Measurements from ENCODE around the gene VPS37C. TPM values are rescaled to one million over a fixed set of nuclear protein-coding genes. Genes with fewer than 3 reads are reported as not detected.
A peak's percentile ranks its signal among the peaks of the same experiment; 100 is the strongest.

VPS37C gene
- total RNA-seq, 3 donors from 2014 or later (not counting 1 experiment from before 2014, with no cell fraction given) = 6.4 to 6.9 (median 6.5) TPM

GRCh38 chr11:61133145-61133544, 28.1 kb downstream of the VPS37C start:
- no peak overlapping the region for H3K4me3 ChIP-seq (ENCODE audit: low read length)
- H3K27ac Mint-ChIP-seq = no peak overlapping the region
- H3K27ac ChIP-seq (ENCODE audit: low read length) = no peak overlapping the region
- H3K36me3 Mint-ChIP-seq = no peaks in the 10 kb centered on the region
- H3K9me3 ChIP-seq (ENCODE audit: control insufficient read depth, insufficient read depth, low read length) = no peaks in the 10 kb centered on the region
- no peak for ATAC-seq
- H3K27me3 ChIP-seq (ENCODE audit: control insufficient read depth, insufficient read depth, low read length) = no peaks in the 10 kb centered on the region
- H3K4me1 Mint-ChIP-seq = peaks cover 6% of the 10 kb centered on the region in 2 donors
- no peaks in the 10 kb centered on the region for H3K27me3 Mint-ChIP-seq (ENCODE audit: low read depth in 2 of 2)
- no peak for DNase-seq
- H3K36me3 ChIP-seq (ENCODE audit: control insufficient read depth, insufficient read depth, low read length) = peaks cover 2% of the 10 kb centered on the region
- H3K9me3 Mint-ChIP-seq = no peaks in the 10 kb centered on the region
- WGBS (ENCODE audit: insufficient coverage) = 92% methylated on average over 7 of the region's 7 CpGs
- intact Hi-C loops (cut with micrococcal nuclease) = no loop called here
- H3K4me1 ChIP-seq (ENCODE audit: control insufficient read depth, insufficient read depth, low read length) = peaks cover 12% of the 10 kb centered on the region
- TF ChIP-seq, protein P1, sequence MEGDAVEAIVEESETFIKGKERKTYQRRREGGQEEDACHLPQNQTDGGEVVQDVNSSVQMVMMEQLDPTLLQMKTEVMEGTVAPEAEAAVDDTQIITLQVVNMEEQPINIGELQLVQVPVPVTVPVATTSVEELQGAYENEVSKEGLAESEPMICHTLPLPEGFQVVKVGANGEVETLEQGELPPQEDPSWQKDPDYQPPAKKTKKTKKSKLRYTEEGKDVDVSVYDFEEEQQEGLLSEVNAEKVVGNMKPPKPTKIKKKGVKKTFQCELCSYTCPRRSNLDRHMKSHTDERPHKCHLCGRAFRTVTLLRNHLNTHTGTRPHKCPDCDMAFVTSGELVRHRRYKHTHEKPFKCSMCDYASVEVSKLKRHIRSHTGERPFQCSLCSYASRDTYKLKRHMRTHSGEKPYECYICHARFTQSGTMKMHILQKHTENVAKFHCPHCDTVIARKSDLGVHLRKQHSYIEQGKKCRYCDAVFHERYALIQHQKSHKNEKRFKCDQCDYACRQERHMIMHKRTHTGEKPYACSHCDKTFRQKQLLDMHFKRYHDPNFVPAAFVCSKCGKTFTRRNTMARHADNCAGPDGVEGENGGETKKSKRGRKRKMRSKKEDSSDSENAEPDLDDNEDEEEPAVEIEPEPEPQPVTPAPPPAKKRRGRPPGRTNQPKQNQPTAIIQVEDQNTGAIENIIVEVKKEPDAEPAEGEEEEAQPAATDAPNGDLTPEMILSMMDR (IDR thresholded peaks at IDR 0.05) = no peak
- no peak overlapping the region for H3K4me3 Mint-ChIP-seq

DNA sequence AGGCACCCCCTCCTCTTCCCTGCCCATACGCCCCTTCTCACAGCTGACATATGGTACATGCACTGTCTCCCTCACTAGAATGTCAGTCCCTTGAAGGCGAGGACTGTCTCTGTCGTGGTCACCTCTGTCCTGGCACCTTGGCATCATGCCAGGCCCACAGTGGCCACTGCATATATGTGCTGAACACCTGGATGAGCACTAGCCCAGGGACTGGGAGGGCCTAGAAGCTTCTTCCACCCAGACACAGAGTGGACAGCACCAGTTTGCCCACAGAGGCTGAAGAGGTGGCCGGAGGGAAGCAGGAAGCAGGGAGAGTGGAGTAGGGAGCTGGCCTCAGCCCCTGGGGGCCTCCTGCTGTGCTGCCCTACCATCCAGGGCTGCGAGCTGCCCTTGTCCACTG, 28.6 kb downstream of the VPS37C start:
- peaks cover 2% of the 10 kb centered on the region for H3K36me3 ChIP-seq (ENCODE audit: control insufficient read depth, insufficient read depth, low read length)
- WGBS (ENCODE audit: insufficient coverage) = 85% methylated on average over 5 of the region's 5 CpGs
- Mint-ChIP-seq H3K27ac (no peak overlapping the region), H3K27me3 (ENCODE audit: low read depth in 2 of 2) (no peaks in the 10 kb centered on the region), H3K36me3 (no peaks in the 10 kb centered on the region), H3K4me1 (peaks cover 6% of the 10 kb centered on the region in 2 donors), H3K9me3 (no peaks in the 10 kb centered on the region), H3K4me3 (no peak overlapping the region)
- no peaks in the 10 kb centered on the region for H3K27me3 ChIP-seq (ENCODE audit: control insufficient read depth, insufficient read depth, low read length)
- intact Hi-C loops (cut with micrococcal nuclease) = no loop called here
- DNase-seq (peak in 1 of 2 donors; percentile 13), ATAC-seq (no peak)
- H3K27ac ChIP-seq (ENCODE audit: low read length) = no peak overlapping the region
- no peaks in the 10 kb centered on the region for H3K9me3 ChIP-seq (ENCODE audit: control insufficient read depth, insufficient read depth, low read length)
- TF ChIP-seq, protein P1 (IDR thresholded peaks at IDR 0.05) = no peak
- H3K4me1 ChIP-seq (ENCODE audit: control insufficient read depth, insufficient read depth, low read length) = peaks cover 12% of the 10 kb centered on the region
- no peak overlapping the region for H3K4me3 ChIP-seq (ENCODE audit: low read length)

DNA sequence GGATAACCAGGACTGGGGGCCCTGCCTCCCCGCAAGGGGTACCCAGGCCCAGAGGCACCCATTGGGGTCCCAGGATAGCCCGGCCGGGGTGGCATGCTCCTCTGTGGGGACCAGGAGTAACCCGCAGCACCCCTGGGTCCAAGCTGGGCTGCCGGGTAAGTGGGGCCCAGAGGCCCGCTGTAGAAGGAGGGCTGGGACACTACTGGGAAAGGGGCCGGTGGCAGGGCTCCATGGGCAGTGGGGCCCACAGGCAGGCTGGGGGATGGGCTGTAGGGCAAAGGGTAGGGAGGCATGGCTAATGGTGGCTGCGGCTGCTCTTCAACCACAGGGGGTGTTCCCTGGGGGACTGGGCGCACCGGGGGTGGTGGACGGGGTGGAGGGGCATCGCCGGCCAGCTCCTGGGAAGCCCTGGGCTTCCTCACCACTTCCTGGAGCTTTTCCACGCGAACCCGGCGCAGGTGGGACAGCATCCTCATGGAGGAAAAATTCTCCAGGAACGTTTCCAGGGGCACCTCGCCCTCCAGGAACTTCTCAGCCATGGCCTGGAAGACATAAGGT, 29.1 kb downstream of the VPS37C start:
- ATAC-seq (no peak), DNase-seq (no peak)
- Mint-ChIP-seq H3K27ac (no peak overlapping the region), H3K27me3 (ENCODE audit: low read depth in 2 of 2) (no peaks in the 10 kb centered on the region), H3K9me3 (no peaks in the 10 kb centered on the region), H3K36me3 (no peaks in the 10 kb centered on the region), H3K4me1 (peaks cover 6% of the 10 kb centered on the region in 2 donors), H3K4me3 (no peak overlapping the region)
- no peaks in the 10 kb centered on the region for H3K9me3 ChIP-seq (ENCODE audit: control insufficient read depth, insufficient read depth, low read length)
- H3K27me3 ChIP-seq (ENCODE audit: control insufficient read depth, insufficient read depth, low read length) = no peaks in the 10 kb centered on the region
- intact Hi-C loops (cut with micrococcal nuclease) = no loop called here
- no peak overlapping the region for H3K27ac ChIP-seq (ENCODE audit: low read length)
- TF ChIP-seq, protein P1 (IDR thresholded peaks at IDR 0.05) = no peak
- peaks cover 12% of the 10 kb centered on the region for H3K4me1 ChIP-seq (ENCODE audit: control insufficient read depth, insufficient read depth, low read length)
- WGBS (ENCODE audit: insufficient coverage) = 95% methylated on average over 19 of the region's 19 CpGs
- no peak overlapping the region for H3K4me3 ChIP-seq (ENCODE audit: low read length)
- no peaks in the 10 kb centered on the region for H3K36me3 ChIP-seq (ENCODE audit: control insufficient read depth, insufficient read depth, low read length)

GRCh38 chr11:61131586-61131985, 29.6 kb downstream of the VPS37C start:
- intact Hi-C loops (cut with micrococcal nuclease) = no loop called here
- no peaks in the 10 kb centered on the region for H3K36me3 Mint-ChIP-seq

More at GRCh38 chr11:61131586-61131985, 29.6 kb downstream of the VPS37C start:
- 94% methylated on average over 14 of the region's 14 CpGs for WGBS (ENCODE audit: insufficient coverage)
- Mint-ChIP-seq H3K27me3 (ENCODE audit: low read depth in 2 of 2) (no peaks in the 10 kb centered on the region), H3K4me1 (peaks cover 6% of the 10 kb centered on the region in 2 donors), H3K9me3 (no peaks in the 10 kb centered on the region), H3K27ac (no peak overlapping the region), H3K4me3 (no peak overlapping the region)
- DNase-seq = no peak
- H3K4me1 ChIP-seq (ENCODE audit: control insufficient read depth, insufficient read depth, low read length) = peaks cover 12% of the 10 kb centered on the region
- H3K27ac ChIP-seq (ENCODE audit: low read length) = no peak overlapping the region
- no peaks in the 10 kb centered on the region for H3K36me3 ChIP-seq (ENCODE audit: control insufficient read depth, insufficient read depth, low read length)
- H3K9me3 ChIP-seq (ENCODE audit: control insufficient read depth, insufficient read depth, low read length) = no peaks in the 10 kb centered on the region
- ATAC-seq = no peak
- H3K27me3 ChIP-seq (ENCODE audit: control insufficient read depth, insufficient read depth, low read length) = no peaks in the 10 kb centered on the region
- H3K4me3 ChIP-seq (ENCODE audit: low read length) = no peak overlapping the region
- TF ChIP-seq, protein P1 (IDR thresholded peaks at IDR 0.05) = no peak
